Measurements from ENCODE around the gene PTPRE.

The PTPRE gene

GRCh38 chr10:127959428-127959827 is 52.5 kb downstream of the PTPRE start:
- Histone ChIP-seq H3K4me2 (no peak overlapping the region), H3K27me3 (ENCODE audit: insufficient read depth, low read depth) (no peaks in the 10 kb centered on the region), H3K4me1 (ENCODE audit: low read depth, poor library complexity, severe bottlenecking) (no peaks in the 10 kb centered on the region), H3K36me3 (ENCODE audit: insufficient read depth) (no peaks in the 10 kb centered on the region), H4K20me1 (ENCODE audit: insufficient read depth) (no peaks in the 10 kb centered on the region), H3K4me3 (IDR thresholded peaks at IDR 0.05; ENCODE audit: insufficient read depth, low read depth, low read length) (no peak overlapping the region), H3K27ac (no peak overlapping the region), H3K9ac (no peak overlapping the region), H3K79me2 (ENCODE audit: insufficient read depth, low read depth) (no peaks in the 10 kb centered on the region), H2AFZ (ENCODE audit: low read depth) (no peak overlapping the region)
- TF ChIP-seq CTCF (conservative IDR thresholded peaks at IDR 0.05; ENCODE audit: low read depth, low read length) = no peak

DNA sequence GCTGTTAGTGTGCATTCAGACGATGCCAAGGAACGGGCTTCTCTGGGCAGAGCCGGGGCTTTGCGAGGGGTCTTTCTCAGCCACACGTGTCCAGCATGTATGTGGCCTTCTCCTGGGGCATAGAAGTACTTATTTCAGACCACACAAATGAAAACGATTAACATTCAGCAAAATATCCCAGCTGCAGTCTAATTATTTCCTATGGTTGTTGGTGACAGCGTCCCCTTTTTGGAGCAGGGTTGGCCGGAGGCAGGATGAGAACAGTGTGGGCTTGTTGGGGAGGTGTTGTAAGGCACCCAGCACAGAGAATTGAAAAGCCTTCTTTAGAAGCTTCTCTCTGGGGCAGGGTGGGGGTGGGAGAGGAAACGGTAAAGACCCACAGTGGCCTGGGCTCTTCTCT is 54.2 kb downstream of the PTPRE start:
- Histone ChIP-seq H2AFZ (ENCODE audit: low read depth) (no peak overlapping the region), H3K4me2 (no peak overlapping the region), H3K4me3 (IDR thresholded peaks at IDR 0.05; ENCODE audit: insufficient read depth, low read depth, low read length) (no peak overlapping the region), H3K27me3 (ENCODE audit: insufficient read depth, low read depth) (no peaks in the 10 kb centered on the region), H3K27ac (no peak overlapping the region), H4K20me1 (ENCODE audit: insufficient read depth) (no peaks in the 10 kb centered on the region), H3K36me3 (ENCODE audit: insufficient read depth) (no peaks in the 10 kb centered on the region), H3K79me2 (ENCODE audit: insufficient read depth, low read depth) (no peaks in the 10 kb centered on the region), H3K4me1 (ENCODE audit: low read depth, poor library complexity, severe bottlenecking) (no peaks in the 10 kb centered on the region), H3K9ac (no peak overlapping the region)
- no peak for TF ChIP-seq CTCF (conservative IDR thresholded peaks at IDR 0.05; ENCODE audit: low read depth, low read length)

DNA sequence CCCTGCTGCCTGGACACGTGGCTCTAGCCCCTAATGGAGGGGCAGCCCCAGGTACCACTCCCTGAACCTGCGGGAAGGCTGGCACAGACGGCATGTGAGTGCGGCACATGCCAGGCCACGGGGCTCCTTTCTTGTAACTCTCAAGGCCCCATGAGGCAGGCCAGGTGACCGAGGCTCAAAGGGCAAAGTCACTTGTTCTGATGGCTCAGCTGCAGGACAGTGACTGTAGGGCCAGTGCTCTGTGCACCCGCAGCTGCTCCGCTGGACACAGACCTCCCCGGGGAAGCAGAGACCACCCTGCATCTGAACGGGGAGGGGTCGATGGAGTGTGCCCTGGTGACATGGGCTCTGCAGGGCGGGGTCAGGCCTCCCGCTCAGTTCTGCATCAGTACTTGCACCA is 55.3 kb downstream of the PTPRE start:
- Histone ChIP-seq H4K20me1 (ENCODE audit: insufficient read depth) (no peaks in the 10 kb centered on the region), H3K4me1 (ENCODE audit: low read depth, poor library complexity, severe bottlenecking) (no peaks in the 10 kb centered on the region), H3K27me3 (ENCODE audit: insufficient read depth, low read depth) (no peaks in the 10 kb centered on the region), H3K9ac (no peak overlapping the region), H3K4me3 (IDR thresholded peaks at IDR 0.05; ENCODE audit: insufficient read depth, low read depth, low read length) (no peak overlapping the region), H3K4me2 (no peak overlapping the region), H3K79me2 (ENCODE audit: insufficient read depth, low read depth) (no peaks in the 10 kb centered on the region), H3K27ac (no peak overlapping the region), H2AFZ (ENCODE audit: low read depth) (no peak overlapping the region), H3K36me3 (ENCODE audit: insufficient read depth) (no peaks in the 10 kb centered on the region)
- TF ChIP-seq CTCF (conservative IDR thresholded peaks at IDR 0.05; ENCODE audit: low read depth, low read length) = no peak

DNA sequence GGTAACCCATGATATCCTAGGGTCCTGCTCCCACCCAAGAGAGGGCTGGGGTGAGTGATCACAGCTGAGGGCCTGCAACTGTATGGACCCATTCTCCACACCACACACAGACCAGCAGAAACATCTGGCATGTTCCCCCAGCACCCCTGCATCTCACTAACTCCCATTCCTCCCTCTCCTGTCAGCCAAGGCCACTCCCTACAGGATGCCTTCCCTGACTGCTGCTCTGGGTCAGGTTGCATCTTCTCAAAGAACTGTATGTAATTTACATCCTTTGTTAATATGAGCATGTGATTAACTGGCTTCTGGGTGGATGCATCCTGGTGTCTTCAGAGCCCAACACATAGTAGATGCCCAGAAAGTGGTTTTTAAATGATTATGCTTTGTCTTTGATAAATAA is 56.2 kb downstream of the PTPRE start:
- no peak overlapping the region for H3K9ac ChIP-seq
- no peak overlapping the region for H2AFZ ChIP-seq (ENCODE audit: low read depth)
- H3K79me2 ChIP-seq (ENCODE audit: insufficient read depth, low read depth) = no peaks in the 10 kb centered on the region
- no peak overlapping the region for H3K4me2 ChIP-seq
- H4K20me1 ChIP-seq (ENCODE audit: insufficient read depth) = no peaks in the 10 kb centered on the region
- H3K36me3 ChIP-seq (ENCODE audit: insufficient read depth) = no peaks in the 10 kb centered on the region
- no peak overlapping the region for H3K4me3 ChIP-seq (IDR thresholded peaks at IDR 0.05; ENCODE audit: insufficient read depth, low read depth, low read length)
- no peak for TF ChIP-seq CTCF (conservative IDR thresholded peaks at IDR 0.05; ENCODE audit: low read depth, low read length)
- no peaks in the 10 kb centered on the region for H3K27me3 ChIP-seq (ENCODE audit: insufficient read depth, low read depth)
- no peaks in the 10 kb centered on the region for H3K4me1 ChIP-seq (ENCODE audit: low read depth, poor library complexity, severe bottlenecking)
- H3K27ac ChIP-seq = no peak overlapping the region

DNA sequence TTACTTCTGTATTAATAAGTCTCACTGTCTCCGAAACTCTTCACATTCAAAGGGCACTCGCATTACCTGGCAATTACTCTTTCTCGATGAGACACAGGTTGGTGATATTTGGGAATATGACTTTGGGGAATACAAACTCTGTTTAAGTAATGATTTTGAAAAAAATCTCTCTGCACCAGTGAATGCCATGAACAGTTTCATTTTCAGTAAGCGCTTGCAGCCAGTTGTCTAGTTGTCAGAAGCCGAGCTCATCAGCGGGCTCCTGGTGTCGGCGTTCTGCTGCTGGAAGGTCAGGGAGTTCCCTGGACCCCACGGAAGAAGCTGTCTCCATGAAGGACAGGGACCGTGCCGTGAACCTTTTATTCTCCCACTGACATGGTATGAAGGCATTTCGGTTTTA is 57.7 kb downstream of the PTPRE start:
- H3K4me2 ChIP-seq = no peak overlapping the region
- H3K9ac ChIP-seq = no peak overlapping the region
- no peaks in the 10 kb centered on the region for H4K20me1 ChIP-seq (ENCODE audit: insufficient read depth)
- no peak overlapping the region for H3K4me3 ChIP-seq (IDR thresholded peaks at IDR 0.05; ENCODE audit: insufficient read depth, low read depth, low read length)
- H3K36me3 ChIP-seq (ENCODE audit: insufficient read depth) = no peaks in the 10 kb centered on the region
- H2AFZ ChIP-seq (ENCODE audit: low read depth) = no peak overlapping the region
- no peaks in the 10 kb centered on the region for H3K4me1 ChIP-seq (ENCODE audit: low read depth, poor library complexity, severe bottlenecking)
- H3K27me3 ChIP-seq (ENCODE audit: insufficient read depth, low read depth) = no peaks in the 10 kb centered on the region
- H3K79me2 ChIP-seq (ENCODE audit: insufficient read depth, low read depth) = no peaks in the 10 kb centered on the region
- TF ChIP-seq CTCF (conservative IDR thresholded peaks at IDR 0.05; ENCODE audit: low read depth, low read length) = no peak
- no peak overlapping the region for H3K27ac ChIP-seq

Measured in KMS-11 (cell line).